Left cardiac atrium (tissue), 4 donors: ENCODE results near the gene RAB34. TPM values are rescaled to one million over a fixed set of nuclear protein-coding genes. Genes with fewer than 3 reads are reported as not detected.
A peak's percentile ranks its signal among the peaks of the same experiment; 100 is the strongest.
"Not testable (repeated sequence)": the region's sequence is repeated elsewhere in the genome, so short reads cannot be mapped to it uniquely, and the experiment has no call there.

Experiments used
- ATAC-seq, 2 donors: fragments of 200-7000 bp; cut with Tn5 transposase; one replicate each; pipeline ENCODE4 v1.9.1; 2020; ENCODE audit warnings: mild to moderate bottlenecking in 2 of 2, moderate library complexity in 2 of 2
- DNase-seq: peaks from one replicate; pipeline ENCODE4 v3.0.0-alpha.2; 2020
- intact Hi-C, 2 donors: fragments of 100-400 bp; cut with DNase I; formaldehyde crosslinking; loops; one replicate each; pipeline versions ENCODE4 v1.14.1 to v1.15.1; 2022 to 2023
- total RNA-seq, 2 donors: library from RNA; stranded (reverse); fragmentation: NEBNext Ultra II Directional; extraction: Animal tissue kit (Norgen Biotek cat#: 25700); gene quantifications; one replicate each; pipeline ENCODE4 v1.2.1, GENCODE V29; 2021
- donor health status: DM: no; HTN: yes; CAD: no.
- donor health status: DM: no; HTN: yes; CAD: no; lungs with severe emphysema.
- donor health status: DM: yes; HTN: yes; CAD: no.
- donor health status: Dilated cardiomyopathy.

The RAB34 gene
- total RNA-seq, 2 donors from 2014 or later, result 37.2 to 53.8 TPM

DNA sequence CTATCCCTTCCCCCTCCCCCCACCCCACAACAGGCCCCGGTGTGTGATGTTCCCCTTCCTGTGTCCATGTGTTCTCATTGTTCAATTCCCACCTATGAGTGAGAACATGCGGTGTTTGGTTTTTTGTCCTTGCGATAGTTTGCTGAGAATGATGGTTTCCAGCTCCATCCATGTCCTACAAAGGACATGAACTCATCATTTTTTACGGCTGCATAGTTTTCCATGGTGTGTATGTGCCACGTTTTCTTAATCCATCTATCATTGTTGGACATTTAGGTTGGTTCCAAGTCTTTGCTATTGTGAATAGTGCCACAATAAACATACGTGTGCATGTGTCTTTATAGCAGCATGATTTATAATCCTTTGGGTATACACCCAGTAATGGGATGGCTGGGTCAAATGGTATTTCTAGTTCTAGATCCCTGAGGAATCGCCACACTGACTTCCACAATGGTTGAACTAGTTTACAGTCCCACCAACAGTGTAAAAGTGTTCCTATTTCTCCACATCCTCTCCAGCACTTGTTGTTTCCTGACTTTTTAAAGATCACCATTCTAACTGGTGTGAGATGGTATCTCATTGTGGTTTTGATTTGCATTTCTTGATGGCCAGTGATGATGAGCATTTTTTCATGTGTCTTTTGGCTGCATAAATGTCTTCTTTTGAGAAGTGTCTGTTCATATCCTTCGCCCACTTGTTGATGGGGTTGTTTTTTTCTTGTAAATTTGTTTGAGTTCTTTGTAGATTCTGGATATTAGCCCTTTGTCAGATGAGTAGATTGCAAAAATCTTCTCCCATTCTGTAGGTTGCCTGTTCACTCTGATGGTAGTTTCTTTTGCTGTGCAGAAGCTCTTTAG is 18.5 kb upstream of the RAB34 start:
- intact Hi-C loops, ATAC-seq, DNase-seq: not testable (repeated sequence)

DNA sequence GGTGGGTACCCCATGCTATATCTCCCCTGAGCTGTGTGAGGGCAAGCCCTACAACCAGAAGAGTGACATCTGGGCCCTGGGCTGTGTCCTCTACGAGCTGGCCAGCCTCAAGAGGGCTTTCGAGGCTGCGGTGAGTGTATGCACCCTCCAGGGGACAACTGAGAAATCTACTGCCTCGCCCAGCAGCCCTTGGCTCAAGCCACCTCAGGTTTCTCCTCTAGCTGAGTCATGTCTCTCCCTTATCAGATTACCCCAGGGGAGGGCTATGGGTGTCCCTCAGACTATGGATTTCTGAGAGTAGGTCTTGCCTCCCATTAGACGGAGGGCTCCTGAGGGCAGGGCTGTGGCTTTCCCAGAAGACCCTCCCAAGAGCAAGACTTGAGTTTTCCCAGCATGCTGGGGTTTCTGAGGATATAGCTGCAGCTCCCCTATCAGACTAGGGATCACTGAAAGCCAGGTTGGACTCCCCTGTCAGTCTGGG is 17.6 kb upstream of the RAB34 start:
- DNase-seq (no peak), ATAC-seq (no peak)
- intact Hi-C loops, result no loop called here

DNA sequence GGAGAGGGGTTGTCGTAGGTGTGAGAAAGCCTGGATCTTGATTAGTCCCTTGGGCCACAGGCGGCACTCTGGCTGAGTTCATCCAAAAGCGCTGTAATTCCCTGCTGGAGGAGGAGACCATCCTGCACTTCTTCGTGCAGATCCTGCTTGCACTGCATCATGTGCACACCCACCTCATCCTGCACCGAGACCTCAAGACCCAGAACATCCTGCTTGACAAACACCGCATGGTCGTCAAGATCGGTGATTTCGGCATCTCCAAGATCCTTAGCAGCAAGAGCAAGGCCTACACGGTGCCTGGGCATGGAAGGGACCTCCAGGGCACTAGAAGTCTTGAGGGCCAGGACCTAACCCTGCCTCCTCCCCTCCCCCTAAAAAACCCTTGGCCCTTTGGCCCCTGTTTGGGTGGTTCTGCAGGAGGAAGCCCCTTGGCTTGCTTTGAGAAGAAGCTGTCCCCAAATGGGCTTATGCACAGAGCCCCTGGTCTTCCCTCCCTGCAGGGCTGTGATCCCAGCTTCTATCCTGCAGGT is 17.1 kb upstream of the RAB34 start:
- DNase-seq, result no peak
- intact Hi-C loops, result no loop called here

GRCh38 chr17:28733346-28733745 is 15.7 kb upstream of the RAB34 start:
- intact Hi-C loops, result no loop called here
- no peak for ATAC-seq

More for the DNA sequence above, 17.1 kb upstream of the RAB34 start:
- ATAC-seq, result no peak

DNA sequence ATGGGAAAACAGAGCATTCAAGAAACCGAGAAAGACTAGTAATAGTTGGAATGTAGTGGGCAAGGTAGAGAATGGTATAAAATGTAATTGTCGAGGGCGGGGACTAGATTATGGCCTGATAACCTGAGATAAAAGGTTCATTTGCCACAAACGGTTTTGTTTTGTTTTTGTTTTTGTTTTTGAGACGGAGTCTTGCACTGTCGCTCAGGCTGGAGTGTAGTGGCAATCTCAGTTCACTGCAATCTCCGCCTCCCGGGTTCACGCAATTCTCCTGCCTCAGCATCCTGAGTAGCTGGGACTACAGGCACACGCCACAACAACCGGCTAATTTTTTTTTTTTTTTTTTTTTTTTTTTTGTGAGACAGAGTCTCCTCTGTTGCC is 12.3 kb upstream of the RAB34 start:
- ATAC-seq, result no peak
- intact Hi-C loops, result loop anchor here in 1 of 2 donors (5.0 kb wide), 1 partner anchor 217 kb away; no protein-coding TSS in a partner anchor
- no peak for DNase-seq

More at GRCh38 chr17:28733346-28733745, 15.7 kb upstream of the RAB34 start:
- DNase-seq, result no peak

- DNase-seq (peak; percentile 95), ATAC-seq (peak; percentile 75 to 80)
- intact Hi-C loops, result loop anchor here in 1 of 2 donors (5.0 kb wide), 1 partner anchor 219 kb away; no protein-coding TSS in a partner anchor
These were observed 10.9 kb upstream of the RAB34 start, which contains the start of gene NEK8 for GRCh38 chr17:28728364-28729200. Gene NEK8 (plus strand): TSS chr17:28728788. CDS start chr17:28728814, 26 bp downstream.

- intact Hi-C loops, result loop anchor here in 1 of 2 donors (2.0 to 5.0 kb wide), 2 partner anchors 22 to 220 kb away; no protein-coding TSS in a partner anchor
- peak; percentile 73 to 75 for ATAC-seq
These were observed 9.2 kb upstream of the RAB34 start for GRCh38 chr17:28726627-28727491.

DNA sequence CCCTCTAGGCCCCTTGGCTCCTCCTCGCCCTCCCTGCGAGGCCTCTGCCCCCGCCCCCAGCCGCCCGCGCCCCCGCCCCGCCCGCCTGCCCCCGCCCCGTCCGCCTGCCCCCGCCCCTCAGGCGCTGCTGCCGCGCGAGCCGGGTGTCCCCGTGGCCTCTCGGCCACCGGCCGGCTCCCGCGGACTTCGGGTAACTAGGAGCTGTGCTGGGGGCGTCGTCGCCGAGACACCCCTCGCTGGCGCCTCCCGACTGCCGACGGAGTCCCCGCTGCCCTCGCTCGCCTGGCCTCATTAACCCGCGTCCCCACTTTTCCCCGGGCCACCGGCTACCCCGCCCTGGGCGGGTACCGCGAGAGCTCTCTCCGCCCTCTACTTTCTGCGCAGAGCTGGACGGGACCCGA is 8.6 kb upstream of the RAB34 start, which contains the start of gene TLCD1:
TLCD1 (minus strand) TSS at position 8 of the 401 bp plus-strand sequence. CDS start 136 bp downstream, outside the sequence.
- ATAC-seq (peak; percentile 51 to 59), DNase-seq (peak; percentile 79)
- intact Hi-C loops, result loop anchor here in 1 of 2 donors (2.0 to 5.0 kb wide), 2 partner anchors 23 to 221 kb away; no protein-coding TSS in a partner anchor

More at GRCh38 chr17:28726627-28727491, 9.2 kb upstream of the RAB34 start:
- peak; percentile 93 for DNase-seq

DNA sequence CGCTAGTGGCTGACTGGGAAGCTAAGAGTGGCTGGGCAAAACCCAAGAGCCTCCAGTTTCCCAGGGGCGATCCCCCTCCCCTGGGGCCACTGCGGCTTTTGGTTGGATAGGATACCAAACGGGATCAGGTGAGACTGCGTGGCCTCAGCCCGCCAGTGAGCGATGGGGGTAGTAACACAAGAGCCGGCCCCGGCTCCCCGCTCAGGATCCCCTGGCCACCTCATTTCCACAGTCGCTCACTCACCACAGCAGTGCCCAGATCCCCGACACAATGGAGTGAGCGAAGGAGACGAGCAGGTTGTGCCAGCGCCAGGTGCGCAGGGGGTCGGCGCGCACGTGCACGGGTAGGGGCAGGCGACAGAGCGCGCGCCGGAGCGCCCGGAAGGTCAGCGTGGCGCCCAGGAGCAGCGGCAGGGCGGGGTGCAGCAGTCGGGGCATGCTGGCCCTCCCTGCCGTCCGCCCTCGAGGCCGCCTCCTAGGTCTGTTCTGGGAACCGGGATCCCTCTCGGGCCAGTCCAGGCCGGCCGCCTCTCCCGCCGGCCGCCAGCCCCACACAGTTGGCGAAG is 8.1 kb upstream of the RAB34 start:
- DNase-seq (peak; percentile 76), ATAC-seq (peak in 1 of 2 donors; percentile 0)
- intact Hi-C loops, result loop anchor here in 1 of 2 donors (2.0 to 5.0 kb wide), 2 partner anchors 23 to 222 kb away; no protein-coding TSS in a partner anchor

- intact Hi-C loops, result loop anchor here in 1 of 2 donors (5.0 kb wide), 1 partner anchor 222 kb away; no protein-coding TSS in a partner anchor
- no peak for DNase-seq
- ATAC-seq, result no peak
These were observed 7.5 kb upstream of the RAB34 start for GRCh38 chr17:28725166-28725659.

DNA sequence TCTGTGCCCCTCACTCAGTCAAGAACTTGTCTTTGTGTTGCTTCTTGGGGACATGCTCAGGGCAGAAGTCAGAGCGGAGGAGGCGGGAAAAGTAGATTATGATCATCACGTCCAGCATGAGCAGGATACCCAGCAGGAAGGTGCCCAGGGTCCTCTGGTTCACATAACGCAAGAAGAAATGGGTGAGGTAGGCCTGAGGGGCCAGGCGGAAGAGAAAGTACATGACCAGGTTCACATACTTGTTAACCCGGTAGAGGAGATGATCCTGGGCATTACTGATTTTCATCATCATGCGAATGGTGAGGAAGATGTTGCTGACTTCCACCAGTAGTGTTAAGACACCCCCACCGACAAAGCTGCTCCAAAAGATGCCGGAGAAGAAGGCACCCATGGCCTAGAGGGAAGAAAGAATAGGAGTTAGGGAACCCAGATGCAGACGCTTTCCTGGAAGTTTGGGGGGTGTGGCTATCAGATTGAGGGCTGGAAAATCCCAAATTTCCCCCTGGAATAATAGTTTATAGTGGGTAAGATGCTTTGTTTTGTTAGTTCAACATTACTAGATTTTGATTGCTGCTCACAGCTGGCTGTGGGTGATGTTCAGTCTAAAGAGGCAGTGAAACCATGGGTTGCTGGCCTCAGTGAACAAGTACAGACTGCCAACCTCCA is 7.0 kb upstream of the RAB34 start:
- DNase-seq (no peak), ATAC-seq (no peak)
- intact Hi-C loops, result loop anchor here in 1 of 2 donors (5.0 kb wide), 1 partner anchor 223 kb away; no protein-coding TSS in a partner anchor

DNA sequence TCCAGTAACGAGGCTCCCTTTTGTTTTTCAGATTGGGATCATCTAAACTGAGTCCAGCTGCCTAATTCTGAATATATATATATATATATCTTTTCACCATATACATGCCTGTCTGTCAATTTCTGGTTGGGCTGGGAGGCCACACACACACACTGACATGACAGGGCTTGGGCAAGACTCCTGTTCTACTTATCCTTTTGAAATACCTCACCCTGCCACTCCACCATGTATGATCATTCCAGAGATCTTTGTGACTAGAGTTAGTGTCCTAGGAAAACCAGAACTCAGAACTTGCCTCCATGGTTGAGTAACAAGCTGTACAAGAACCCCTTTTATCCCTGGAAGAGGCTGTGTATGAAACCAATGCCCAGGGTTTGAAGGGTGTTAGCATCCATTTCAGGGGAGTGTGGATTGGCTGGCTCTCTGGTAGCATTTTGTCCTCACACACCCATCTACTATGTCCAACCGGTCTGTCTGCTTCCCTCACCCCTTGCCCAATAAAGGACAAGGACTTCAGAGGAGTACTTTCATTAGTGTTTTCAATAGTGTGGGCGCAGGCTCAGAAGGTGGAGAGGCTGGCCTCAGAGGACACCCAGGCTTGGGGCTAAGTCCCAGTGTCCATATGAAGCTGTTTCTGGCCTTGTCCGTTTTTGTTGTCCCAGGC is 6.3 kb upstream of the RAB34 start:
- ATAC-seq, DNase-seq, intact Hi-C loops: not testable (repeated sequence)

GRCh38 chr17:28723159-28723835 is 5.6 kb upstream of the RAB34 start:
- no peak for ATAC-seq
- DNase-seq, result no peak
- intact Hi-C loops, result no loop called here

DNA sequence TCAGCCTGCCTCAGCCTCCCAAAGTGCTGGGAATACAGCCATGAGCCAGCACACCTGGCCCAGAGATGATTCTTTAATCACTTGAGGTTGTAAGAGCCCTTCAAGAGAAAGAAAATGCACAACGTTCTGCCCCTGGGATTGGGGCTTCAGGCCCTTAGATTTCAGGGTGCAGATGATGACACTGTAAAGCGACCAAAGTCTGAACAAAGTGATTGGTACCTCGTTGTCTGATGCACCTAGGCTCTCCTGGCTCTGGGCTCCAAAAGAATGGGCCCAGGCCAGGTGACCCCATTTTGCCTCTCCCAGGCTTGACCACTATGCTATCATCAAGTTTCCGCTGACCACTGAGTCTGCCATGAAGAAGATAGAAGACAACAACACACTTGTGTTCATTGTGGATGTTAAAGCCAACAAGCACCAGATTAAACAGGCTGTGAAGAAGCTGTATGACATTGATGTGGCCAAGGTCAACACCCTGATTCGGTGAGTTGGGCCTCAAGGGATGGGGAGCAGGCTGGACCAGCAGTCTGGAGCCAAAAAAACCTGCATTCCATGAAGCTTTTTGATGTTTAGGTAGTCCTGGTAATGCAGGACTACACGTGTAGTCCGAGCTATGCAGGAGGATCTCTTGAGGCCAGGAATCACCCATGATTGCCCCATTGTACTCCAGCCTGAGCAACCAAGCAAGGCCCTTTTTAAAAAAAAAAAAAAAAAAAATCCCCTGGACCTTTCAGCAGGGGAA is 4.9 kb upstream of the RAB34 start:
- intact Hi-C loops, result no loop called here
- no peak for ATAC-seq
- DNase-seq, result no peak

GRCh38 chr17:28720997-28721329 is 3.3 kb upstream of the RAB34 start:
- ATAC-seq, DNase-seq, intact Hi-C loops: not testable (repeated sequence)
